Measurements from ENCODE around the gene PDYN.

Gene PDYN

DNA sequence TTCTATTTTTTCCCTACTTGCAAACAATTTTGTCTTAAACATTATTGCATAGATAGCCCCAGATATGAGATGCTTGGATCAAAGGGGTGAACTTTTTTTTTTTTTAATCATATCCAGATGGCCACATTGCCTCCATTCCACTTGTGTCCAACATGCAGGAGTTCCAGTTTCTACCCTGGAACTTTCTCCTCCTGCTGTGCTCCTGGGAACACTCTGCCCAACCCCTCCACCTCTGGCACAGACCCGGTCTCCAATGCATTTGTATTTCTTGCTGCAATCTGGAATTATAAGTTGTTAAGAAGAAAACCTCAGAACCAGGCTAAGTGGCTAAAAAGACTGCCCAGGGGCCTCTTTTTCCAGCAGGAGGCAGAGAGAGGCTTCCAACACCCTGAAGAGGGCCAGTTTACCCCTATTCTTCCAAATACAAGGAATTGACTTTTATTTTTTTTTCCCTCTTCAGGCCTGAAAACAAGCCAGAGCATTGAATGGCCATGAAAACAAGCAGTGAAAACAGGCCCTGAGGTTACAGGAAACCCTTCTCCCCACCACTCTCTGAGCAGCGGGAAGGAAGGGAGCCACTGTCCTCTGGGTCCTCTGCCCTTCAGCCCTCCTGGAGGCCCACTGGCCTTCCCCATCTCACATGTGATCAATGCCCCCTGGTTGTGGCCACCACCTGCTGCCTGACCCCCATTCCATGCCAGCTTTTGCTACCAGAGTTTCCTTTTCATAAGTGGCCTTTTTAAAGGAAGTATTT lies 44.3 kb downstream of the PDYN start:
- no peak for DNase-seq

- DNase-seq = no peak
Measured at GRCh38 chr20:1947535-1947846, 46.4 kb downstream of the PDYN start.

DNA sequence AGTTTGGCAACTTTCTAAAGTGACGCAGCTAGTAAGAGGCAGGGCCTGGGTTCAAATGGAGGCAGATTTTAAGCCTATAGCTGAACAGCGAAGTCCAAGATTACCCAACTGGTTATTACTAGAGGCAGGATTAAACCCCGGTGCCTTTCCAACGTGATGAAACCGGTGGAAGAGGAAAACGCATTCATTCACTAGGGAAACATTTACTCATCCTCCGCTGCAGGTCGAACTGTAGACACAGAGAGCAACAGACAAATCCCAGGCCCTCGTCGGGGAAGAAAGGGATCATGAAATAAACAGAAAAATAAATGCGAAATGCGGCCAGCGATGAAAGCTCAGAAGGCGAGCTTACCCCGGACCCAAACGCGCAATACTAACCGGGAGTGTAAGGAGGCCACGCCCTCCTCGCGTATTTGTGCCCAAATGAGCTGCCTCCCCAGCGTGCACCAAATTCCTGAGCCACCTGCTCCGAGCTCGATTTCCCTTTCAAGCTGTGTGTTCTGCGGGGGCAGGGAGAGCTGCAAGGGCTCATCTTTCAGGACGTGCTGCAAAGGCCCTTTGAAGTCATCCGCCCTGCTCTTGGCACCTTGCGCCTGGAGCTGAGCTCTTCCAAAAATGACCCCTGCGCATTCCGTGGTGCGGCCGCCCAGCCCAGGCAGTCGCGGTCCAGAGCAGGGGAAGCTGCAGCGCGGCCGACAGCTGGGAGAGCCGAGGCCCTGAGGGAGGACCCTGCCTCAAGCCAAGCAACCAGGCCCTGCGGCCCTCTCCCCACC lies 46.9 kb downstream of the PDYN start:
- no peak for DNase-seq

GRCh38 chr20:1946442-1946761 lies 47.5 kb downstream of the PDYN start:
- DNase-seq = no peak

- DNase-seq = no peak
Measured at GRCh38 chr20:1945660-1946059, 48.2 kb downstream of the PDYN start.

GRCh38 chr20:1945134-1945618 lies 48.7 kb downstream of the PDYN start:
- DNase-seq = no peak

GRCh38 chr20:1944345-1945091 lies 49.3 kb downstream of the PDYN start:
- DNase-seq = no peak

- no peak for DNase-seq
Measured at GRCh38 chr20:1943275-1944002, 50.4 kb downstream of the PDYN start.

DNA sequence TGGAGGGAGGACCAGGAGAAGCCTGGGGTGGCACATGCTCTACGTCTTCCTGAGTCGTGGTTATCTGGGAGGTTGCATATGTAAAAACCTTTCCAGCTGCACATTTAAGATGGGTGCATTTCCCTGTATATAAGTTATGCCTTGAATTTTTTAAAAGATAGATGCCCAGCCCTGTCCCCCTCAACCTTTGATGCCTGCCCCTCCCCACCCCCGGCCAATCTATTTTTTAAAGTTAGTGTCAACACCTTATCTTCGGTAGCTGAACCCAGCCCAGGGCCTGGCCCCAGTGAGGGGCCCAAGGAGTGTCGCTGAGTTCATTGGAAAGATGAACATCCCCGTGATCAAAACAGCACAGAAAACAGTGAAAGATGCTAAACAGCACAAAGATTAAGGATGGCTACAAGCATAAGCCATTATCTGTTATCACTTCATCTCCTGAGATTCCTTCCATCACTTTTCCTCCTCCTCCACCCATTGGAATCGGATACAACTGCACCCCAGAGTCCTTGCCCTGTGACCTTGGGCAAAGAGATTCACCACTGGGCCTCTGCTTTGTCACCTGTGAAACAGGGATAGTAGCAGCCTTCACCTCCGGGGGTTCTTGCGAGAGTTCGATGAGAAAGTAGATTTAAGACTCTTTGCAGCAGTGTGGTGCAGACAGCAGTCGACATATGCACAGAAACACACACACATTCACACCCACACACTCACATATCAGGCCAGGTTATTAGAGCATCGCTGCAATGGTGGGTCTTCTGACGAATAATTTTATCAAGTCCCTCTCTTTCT lies 51.2 kb downstream of the PDYN start:
- DNase-seq = no peak

DNA sequence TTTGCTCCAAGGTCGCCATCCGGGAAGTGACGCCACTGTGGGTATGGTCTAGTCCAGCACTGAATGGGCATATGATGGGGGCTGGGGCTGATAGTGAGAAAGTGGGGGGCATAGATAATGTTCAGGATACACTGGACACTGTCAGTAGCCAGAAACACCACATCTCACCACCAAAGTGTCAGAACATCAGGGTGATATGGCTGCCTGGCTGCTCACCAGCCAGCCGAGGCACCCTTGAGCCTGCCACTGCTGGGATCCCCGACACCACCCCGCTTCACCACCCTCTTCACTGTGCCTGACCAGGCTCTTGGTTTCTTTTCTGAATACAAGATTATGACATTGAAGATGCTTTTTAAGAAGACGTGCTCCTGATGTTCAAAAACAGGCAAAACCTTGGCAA lies 51.8 kb downstream of the PDYN start:
- no peak for DNase-seq

DNA sequence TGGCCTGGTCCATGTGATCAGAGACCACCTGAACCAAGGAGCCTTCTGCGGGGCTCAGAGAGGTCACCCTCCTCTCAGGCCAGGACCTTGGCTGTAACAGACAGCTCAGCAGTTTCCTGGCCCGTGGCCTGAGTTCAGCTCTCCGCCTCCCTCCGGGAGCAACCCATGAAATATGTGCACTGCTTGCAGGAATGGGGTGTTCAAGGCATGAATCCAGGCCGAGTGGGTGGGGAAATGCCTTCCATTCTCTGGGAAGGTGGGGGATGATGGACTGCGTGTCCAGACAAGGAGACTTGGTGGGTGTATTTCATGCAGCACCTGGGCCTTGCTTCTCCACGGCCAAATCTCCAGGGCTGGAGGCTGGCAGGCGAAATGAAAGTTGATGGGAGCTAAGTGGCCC lies 52.6 kb downstream of the PDYN start:
- no peak for DNase-seq

DNA sequence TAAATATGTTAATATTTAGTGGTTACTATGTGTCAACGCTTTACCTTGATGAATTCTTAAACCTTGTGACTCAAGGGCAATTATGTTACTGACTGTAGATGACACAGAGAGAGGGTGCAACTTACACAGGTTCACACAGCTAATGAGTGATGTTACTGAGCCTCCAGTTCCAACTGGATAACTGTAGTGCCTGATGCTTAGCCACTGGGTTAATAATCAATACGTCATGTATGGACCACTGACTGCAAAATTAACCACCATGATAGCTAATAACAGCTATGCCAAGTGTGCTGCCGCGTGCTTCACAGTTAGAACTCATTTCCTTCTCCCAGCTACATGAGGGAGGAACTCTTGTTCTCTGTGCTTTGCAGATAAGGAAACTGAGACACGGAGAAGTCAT lies 53.3 kb downstream of the PDYN start:
- no peak for DNase-seq

- no peak for DNase-seq
Measured at GRCh38 chr20:1939270-1939595, 54.6 kb downstream of the PDYN start.

- no peak for DNase-seq
Measured at GRCh38 chr20:1938464-1939269, 55.2 kb downstream of the PDYN start.

DNA sequence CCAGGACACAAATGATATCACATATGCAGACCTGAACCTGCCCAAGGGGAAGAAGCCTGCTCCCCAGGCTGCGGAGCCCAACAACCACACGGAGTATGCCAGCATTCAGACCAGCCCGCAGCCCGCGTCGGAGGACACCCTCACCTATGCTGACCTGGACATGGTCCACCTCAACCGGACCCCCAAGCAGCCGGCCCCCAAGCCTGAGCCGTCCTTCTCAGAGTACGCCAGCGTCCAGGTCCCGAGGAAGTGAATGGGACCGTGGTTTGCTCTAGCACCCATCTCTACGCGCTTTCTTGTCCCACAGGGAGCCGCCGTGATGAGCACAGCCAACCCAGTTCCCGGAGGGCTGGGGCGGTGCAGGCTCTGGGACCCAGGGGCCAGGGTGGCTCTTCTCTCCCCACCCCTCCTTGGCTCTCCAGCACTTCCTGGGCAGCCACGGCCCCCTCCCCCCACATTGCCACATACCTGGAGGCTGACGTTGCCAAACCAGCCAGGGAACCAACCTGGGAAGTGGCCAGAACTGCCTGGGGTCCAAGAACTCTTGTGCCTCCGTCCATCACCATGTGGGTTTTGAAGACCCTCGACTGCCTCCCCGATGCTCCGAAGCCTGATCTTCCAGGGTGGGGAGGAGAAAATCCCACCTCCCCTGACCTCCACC lies 56.4 kb downstream of the PDYN start:
- no peak for DNase-seq

GRCh38 chr20:1935696-1936366 lies 58.0 kb downstream of the PDYN start:
- DNase-seq = no peak

DNA sequence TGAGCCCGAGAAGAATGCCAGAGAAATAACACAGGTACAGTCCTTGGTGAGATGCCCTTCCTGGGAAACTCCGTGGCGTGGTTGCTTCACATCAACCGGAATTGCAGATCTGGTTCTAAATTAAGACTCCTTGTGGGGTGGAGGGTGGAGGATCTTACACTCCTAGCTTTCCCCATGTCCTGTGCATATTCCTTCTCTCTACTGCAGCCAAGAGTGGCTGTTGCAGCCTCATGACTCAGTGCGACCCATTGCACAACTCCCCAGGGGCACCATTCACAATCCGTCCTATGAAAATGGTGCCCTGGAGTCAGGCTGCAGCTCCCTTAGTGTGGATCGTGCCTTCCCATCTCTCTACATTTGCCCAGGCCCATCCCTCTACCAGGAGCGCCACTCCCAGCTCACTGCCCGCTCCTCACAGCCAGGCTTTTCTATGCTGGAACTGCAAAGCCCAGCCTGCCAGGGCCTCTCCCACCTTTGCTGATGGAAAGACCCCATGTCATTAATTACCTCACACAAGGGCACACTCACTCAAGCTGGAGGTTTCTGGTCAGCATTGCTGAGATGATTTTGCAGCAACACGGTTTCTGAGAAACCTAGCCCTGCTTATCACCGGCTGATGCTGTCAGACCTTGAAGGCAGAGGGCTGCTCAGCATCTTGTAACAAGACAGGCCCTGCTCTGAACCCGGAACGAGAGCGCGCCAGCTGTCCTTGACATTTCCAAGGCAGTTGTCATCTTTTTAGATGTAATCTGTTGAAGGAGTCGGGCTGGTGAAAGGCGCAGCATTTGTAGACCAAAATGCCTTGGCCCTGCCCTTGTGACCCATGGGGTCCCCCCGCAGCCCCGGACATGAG lies 58.9 kb downstream of the PDYN start:
- DNase-seq = no peak

DNA sequence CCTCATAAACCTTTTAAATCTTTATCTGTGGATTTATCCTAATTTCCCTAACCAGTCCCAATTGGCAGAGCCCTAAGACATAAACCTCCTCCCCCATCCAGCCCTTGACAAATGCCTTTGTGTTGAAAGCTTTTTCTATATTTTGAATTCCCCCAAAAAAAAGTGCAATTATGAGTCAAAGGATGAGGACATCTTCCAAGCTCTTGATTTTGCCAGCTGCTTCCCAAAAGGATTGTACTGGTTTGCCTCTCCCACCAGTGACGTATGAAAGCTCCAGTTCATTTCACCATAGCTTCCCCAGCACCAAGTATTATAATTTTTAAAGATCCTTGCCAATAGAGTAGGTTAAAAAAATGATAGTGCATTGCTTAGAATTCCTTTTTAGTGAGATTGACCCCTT lies 59.7 kb downstream of the PDYN start:
- no peak for DNase-seq

- DNase-seq = no peak
Measured at GRCh38 chr20:1933465-1933870, 60.4 kb downstream of the PDYN start.

- DNase-seq = no peak
Measured at GRCh38 chr20:1932971-1933370, 60.9 kb downstream of the PDYN start.

Measured in 8988T (cell line).